Measurements from ENCODE around the gene ADAMTS9. TPM values are rescaled to one million over a fixed set of nuclear protein-coding genes. Genes with fewer than 3 reads are reported as not detected.

Gene ADAMTS9
- polyA plus RNA-seq, 1 donor = 15.4 TPM

GRCh38 chr3:64604313-64604712 is 83.5 kb downstream of the ADAMTS9 start:
- peaks cover 4% of the 10 kb centered on the region for H3K36me3 ChIP-seq (ENCODE audit: control insufficient read depth, insufficient read depth, low read length)
- H3K9me3 ChIP-seq (ENCODE audit: control insufficient read depth, low read depth, low read length) = no peaks in the 10 kb centered on the region
- no peak for DNase-seq
- no peak overlapping the region for H3K4me3 ChIP-seq (ENCODE audit: low read length)
- H3K27me3 ChIP-seq (ENCODE audit: control insufficient read depth, insufficient read depth, low read length) = no peaks in the 10 kb centered on the region
- no peak overlapping the region for H3K27ac ChIP-seq (ENCODE audit: low read length)
- WGBS (ENCODE audit: insufficient coverage, low lambda C conversion rate) = 78% methylated on average over 1 of the region's 3 CpGs
- no peaks in the 10 kb centered on the region for H3K4me1 ChIP-seq (ENCODE audit: control insufficient read depth, insufficient read depth, low read length)

DNA sequence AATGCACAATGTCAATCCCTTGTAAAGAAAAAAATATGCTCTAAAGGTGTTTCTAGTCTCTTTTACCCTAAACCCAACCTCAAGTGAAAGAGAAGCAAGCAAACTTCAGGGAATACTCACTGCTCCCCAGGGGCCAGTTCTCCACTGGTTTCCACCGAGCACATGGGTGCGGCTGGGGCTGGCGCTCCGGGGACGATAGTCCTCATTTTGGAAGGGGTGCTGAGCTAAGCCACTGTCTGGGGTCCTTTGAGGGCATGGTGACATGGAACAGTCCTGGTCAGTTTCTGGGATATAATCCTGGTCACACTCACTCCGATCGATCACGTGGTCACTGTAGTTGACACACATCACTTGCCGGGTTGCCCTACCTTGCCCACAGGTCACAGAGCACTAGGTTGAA is 86.0 kb downstream of the ADAMTS9 start:
- no peak for DNase-seq

DNA sequence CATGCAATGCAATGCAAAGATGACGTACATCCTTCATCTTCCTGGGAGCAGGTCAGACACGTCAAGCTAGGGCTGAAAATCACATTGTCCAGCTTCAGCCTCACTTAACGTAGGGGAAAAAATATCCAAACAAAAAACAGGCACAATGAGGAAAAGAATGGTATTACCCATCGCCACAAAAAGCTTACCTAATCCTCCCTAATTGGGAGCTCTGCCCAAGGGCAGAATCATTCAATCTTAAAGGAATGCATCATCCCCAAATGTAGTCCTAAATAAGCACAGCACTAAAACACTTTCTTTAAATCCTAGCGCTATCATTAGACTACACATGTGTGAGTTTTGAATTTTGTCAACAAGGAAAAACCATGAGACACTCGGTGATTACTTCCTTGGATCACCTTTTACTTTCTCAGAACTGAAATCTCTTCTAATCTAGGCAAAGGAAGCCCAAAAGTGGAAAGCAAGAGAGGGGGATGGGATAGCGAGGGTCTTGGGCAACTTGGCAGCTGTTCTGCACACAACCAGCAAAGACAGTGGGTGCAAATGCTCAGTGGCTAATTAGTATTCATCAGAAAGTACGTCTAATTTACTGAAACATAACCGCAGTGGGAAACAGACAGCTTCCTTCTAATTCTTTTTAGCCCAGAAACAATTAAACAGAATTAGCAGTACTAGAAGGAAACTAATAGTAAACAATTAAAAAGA is 87.4 kb downstream of the ADAMTS9 start:
- H3K27ac ChIP-seq (ENCODE audit: low read length) = no peak overlapping the region
- H3K27me3 ChIP-seq (ENCODE audit: control insufficient read depth, insufficient read depth, low read length) = no peaks in the 10 kb centered on the region
- H3K4me3 ChIP-seq (ENCODE audit: low read length) = no peak overlapping the region
- no peaks in the 10 kb centered on the region for H3K4me1 ChIP-seq (ENCODE audit: control insufficient read depth, insufficient read depth, low read length)
- DNase-seq = no peak
- 80% methylated on average over 3 of the region's 9 CpGs for WGBS (ENCODE audit: insufficient coverage, low lambda C conversion rate)
- H3K36me3 ChIP-seq (ENCODE audit: control insufficient read depth, insufficient read depth, low read length) = peaks cover 4% of the 10 kb centered on the region
- no peaks in the 10 kb centered on the region for H3K9me3 ChIP-seq (ENCODE audit: control insufficient read depth, low read depth, low read length)

More for the DNA sequence above, 86.0 kb downstream of the ADAMTS9 start:
- H3K27me3 ChIP-seq (ENCODE audit: control insufficient read depth, insufficient read depth, low read length) = no peaks in the 10 kb centered on the region
- H3K4me3 ChIP-seq (ENCODE audit: low read length) = no peak overlapping the region
- WGBS (ENCODE audit: insufficient coverage, low lambda C conversion rate) = 89% methylated on average over 4 of the region's 9 CpGs
- H3K36me3 ChIP-seq (ENCODE audit: control insufficient read depth, insufficient read depth, low read length) = peaks cover 4% of the 10 kb centered on the region
- no peaks in the 10 kb centered on the region for H3K9me3 ChIP-seq (ENCODE audit: control insufficient read depth, low read depth, low read length)
- no peaks in the 10 kb centered on the region for H3K4me1 ChIP-seq (ENCODE audit: control insufficient read depth, insufficient read depth, low read length)
- H3K27ac ChIP-seq (ENCODE audit: low read length) = no peak overlapping the region

DNA sequence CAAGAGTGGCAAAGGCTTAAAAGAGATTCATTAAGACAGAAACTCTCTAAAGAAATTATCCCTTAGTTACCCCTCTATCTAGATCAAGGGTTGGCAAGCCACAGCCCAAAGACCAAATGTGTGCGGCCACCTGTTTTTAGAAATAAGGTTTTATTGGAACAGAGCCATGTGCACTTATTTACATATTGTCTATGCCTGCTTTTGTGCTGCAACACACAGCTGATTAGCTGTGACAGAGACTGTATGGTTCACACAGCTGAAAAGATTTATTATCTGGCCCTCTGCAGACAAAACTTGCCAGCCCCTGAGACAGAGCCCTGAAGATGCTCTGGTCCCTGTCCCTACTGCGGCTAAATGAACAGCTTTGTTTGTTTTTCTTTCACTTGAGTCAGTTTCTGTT is 88.1 kb downstream of the ADAMTS9 start:
- Histone ChIP-seq H3K36me3 (ENCODE audit: control insufficient read depth, insufficient read depth, low read length) (peaks cover 4% of the 10 kb centered on the region), H3K4me3 (ENCODE audit: low read length) (no peak overlapping the region), H3K9me3 (ENCODE audit: control insufficient read depth, low read depth, low read length) (no peaks in the 10 kb centered on the region), H3K27me3 (ENCODE audit: control insufficient read depth, insufficient read depth, low read length) (no peaks in the 10 kb centered on the region), H3K4me1 (ENCODE audit: control insufficient read depth, insufficient read depth, low read length) (no peaks in the 10 kb centered on the region), H3K27ac (ENCODE audit: low read length) (no peak overlapping the region)
- WGBS (ENCODE audit: insufficient coverage, low lambda C conversion rate) = 80% methylated on average over 1 of the region's 2 CpGs
- no peak for DNase-seq

GRCh38 chr3:64595253-64595694 is 92.5 kb downstream of the ADAMTS9 start:
- WGBS (ENCODE audit: insufficient coverage, low lambda C conversion rate) = no CpG with 5 or more reads among the region's 5 CpGs
- Histone ChIP-seq H3K36me3 (ENCODE audit: control insufficient read depth, insufficient read depth, low read length) (no peaks in the 10 kb centered on the region), H3K9me3 (ENCODE audit: control insufficient read depth, low read depth, low read length) (no peaks in the 10 kb centered on the region), H3K27ac (ENCODE audit: low read length) (no peak overlapping the region), H3K27me3 (ENCODE audit: control insufficient read depth, insufficient read depth, low read length) (no peaks in the 10 kb centered on the region), H3K4me3 (ENCODE audit: low read length) (no peak overlapping the region), H3K4me1 (ENCODE audit: control insufficient read depth, insufficient read depth, low read length) (no peaks in the 10 kb centered on the region)
- no peak for DNase-seq

DNA sequence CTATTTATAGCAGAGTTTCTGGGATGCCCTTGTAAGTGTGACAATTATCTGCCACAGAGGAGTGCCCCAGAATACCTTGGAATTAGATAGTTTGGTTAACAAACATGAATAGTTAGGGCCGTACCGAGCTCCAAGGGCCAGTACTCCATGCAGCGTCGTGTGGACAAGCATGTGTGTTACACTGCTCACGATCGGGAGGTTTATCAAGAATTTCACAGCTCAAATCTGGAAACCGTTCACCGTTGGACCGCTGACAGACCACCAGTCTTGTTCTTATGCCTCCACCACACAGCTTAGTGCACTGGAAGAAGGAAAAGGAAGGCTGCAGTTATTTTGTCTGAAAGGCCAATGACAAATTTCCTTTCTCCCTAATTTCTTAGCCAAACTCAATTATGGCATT is 93.7 kb downstream of the ADAMTS9 start:
- H3K4me1 ChIP-seq (ENCODE audit: control insufficient read depth, insufficient read depth, low read length) = no peaks in the 10 kb centered on the region
- WGBS (ENCODE audit: insufficient coverage, low lambda C conversion rate) = no CpG with 5 or more reads among the region's 9 CpGs

GRCh38 chr3:64593350-64593749 is 94.5 kb downstream of the ADAMTS9 start:
- Histone ChIP-seq H3K27ac (ENCODE audit: low read length) (no peak overlapping the region), H3K4me1 (ENCODE audit: control insufficient read depth, insufficient read depth, low read length) (no peaks in the 10 kb centered on the region), H3K9me3 (ENCODE audit: control insufficient read depth, low read depth, low read length) (no peaks in the 10 kb centered on the region), H3K27me3 (ENCODE audit: control insufficient read depth, insufficient read depth, low read length) (no peaks in the 10 kb centered on the region), H3K4me3 (ENCODE audit: low read length) (no peak overlapping the region), H3K36me3 (ENCODE audit: control insufficient read depth, insufficient read depth, low read length) (no peaks in the 10 kb centered on the region)
- no peak for DNase-seq
- no CpG with 5 or more reads among the region's 3 CpGs for WGBS (ENCODE audit: insufficient coverage, low lambda C conversion rate)

More for the DNA sequence above, 93.7 kb downstream of the ADAMTS9 start:
- H3K4me3 ChIP-seq (ENCODE audit: low read length) = no peak overlapping the region
- H3K27ac ChIP-seq (ENCODE audit: low read length) = no peak overlapping the region
- DNase-seq = no peak
- no peaks in the 10 kb centered on the region for H3K9me3 ChIP-seq (ENCODE audit: control insufficient read depth, low read depth, low read length)
- H3K36me3 ChIP-seq (ENCODE audit: control insufficient read depth, insufficient read depth, low read length) = no peaks in the 10 kb centered on the region
- no peaks in the 10 kb centered on the region for H3K27me3 ChIP-seq (ENCODE audit: control insufficient read depth, insufficient read depth, low read length)

DNA sequence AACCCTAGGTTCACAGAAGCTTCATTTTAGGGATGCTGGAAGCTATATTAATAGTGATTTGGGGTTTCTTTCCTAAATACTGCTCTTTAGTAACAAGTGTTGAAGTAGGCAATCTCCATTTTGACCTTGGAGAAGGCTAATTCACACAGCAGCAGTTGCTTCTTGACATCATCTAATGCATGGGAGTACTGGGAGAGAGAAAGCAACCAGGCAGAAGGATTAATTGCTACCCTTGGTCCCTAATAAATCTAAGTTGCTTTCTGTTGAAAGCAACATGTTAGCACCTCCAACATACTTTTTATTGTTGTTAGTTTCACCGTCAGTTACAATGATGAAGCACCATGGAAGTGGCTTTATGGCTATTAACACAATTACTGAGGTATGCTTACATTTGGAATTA is 96.2 kb downstream of the ADAMTS9 start:
- H3K4me3 ChIP-seq (ENCODE audit: low read length) = no peak overlapping the region
- H3K9me3 ChIP-seq (ENCODE audit: control insufficient read depth, low read depth, low read length) = no peaks in the 10 kb centered on the region
- H3K4me1 ChIP-seq (ENCODE audit: control insufficient read depth, insufficient read depth, low read length) = no peaks in the 10 kb centered on the region
- no peaks in the 10 kb centered on the region for H3K36me3 ChIP-seq (ENCODE audit: control insufficient read depth, insufficient read depth, low read length)
- no peak for DNase-seq
- 100% methylated on average over 1 of the region's 1 CpG for WGBS (ENCODE audit: insufficient coverage, low lambda C conversion rate)
- no peaks in the 10 kb centered on the region for H3K27me3 ChIP-seq (ENCODE audit: control insufficient read depth, insufficient read depth, low read length)
- H3K27ac ChIP-seq (ENCODE audit: low read length) = no peak overlapping the region

GRCh38 chr3:64588380-64588779 is 99.4 kb downstream of the ADAMTS9 start:
- Histone ChIP-seq H3K4me1 (ENCODE audit: control insufficient read depth, insufficient read depth, low read length) (no peaks in the 10 kb centered on the region), H3K27ac (ENCODE audit: low read length) (no peak overlapping the region), H3K9me3 (ENCODE audit: control insufficient read depth, low read depth, low read length) (no peaks in the 10 kb centered on the region), H3K36me3 (ENCODE audit: control insufficient read depth, insufficient read depth, low read length) (no peaks in the 10 kb centered on the region), H3K27me3 (ENCODE audit: control insufficient read depth, insufficient read depth, low read length) (no peaks in the 10 kb centered on the region), H3K4me3 (ENCODE audit: low read length) (no peak overlapping the region)
- no peak for DNase-seq
- no CpG with 5 or more reads among the region's 1 CpG for WGBS (ENCODE audit: insufficient coverage, low lambda C conversion rate)

DNA sequence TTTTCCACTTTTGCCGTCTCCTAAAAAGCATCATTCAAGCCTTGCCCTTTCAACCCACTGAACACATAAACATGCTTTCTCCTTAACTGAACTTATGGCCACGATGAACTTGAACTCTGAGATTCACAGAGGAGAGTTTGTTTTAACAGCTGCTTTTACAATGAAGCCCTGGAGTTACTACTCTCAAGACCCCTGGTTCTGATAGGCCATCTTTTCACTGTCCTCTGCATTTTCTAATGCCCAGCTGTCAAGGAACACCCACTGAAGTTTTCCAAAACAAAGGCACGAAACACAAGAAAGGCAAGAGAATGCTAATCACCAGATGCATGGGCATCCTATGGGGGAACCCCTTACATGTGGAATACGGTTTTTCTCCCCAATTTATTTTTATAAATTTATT is 100.8 kb downstream of the ADAMTS9 start:
- DNase-seq = no peak
- no peaks in the 10 kb centered on the region for H3K4me1 ChIP-seq (ENCODE audit: control insufficient read depth, insufficient read depth, low read length)
- no peaks in the 10 kb centered on the region for H3K9me3 ChIP-seq (ENCODE audit: control insufficient read depth, low read depth, low read length)
- 86% methylated on average over 2 of the region's 4 CpGs for WGBS (ENCODE audit: insufficient coverage, low lambda C conversion rate)
- no peak overlapping the region for H3K27ac ChIP-seq (ENCODE audit: low read length)
- no peaks in the 10 kb centered on the region for H3K27me3 ChIP-seq (ENCODE audit: control insufficient read depth, insufficient read depth, low read length)
- no peak overlapping the region for H3K4me3 ChIP-seq (ENCODE audit: low read length)
- H3K36me3 ChIP-seq (ENCODE audit: control insufficient read depth, insufficient read depth, low read length) = no peaks in the 10 kb centered on the region

- DNase-seq = no peak
- no peaks in the 10 kb centered on the region for H3K9me3 ChIP-seq (ENCODE audit: control insufficient read depth, low read depth, low read length)
- no peak overlapping the region for H3K27ac ChIP-seq (ENCODE audit: low read length)
- H3K4me3 ChIP-seq (ENCODE audit: low read length) = no peak overlapping the region
- no peaks in the 10 kb centered on the region for H3K36me3 ChIP-seq (ENCODE audit: control insufficient read depth, insufficient read depth, low read length)
- no peaks in the 10 kb centered on the region for H3K27me3 ChIP-seq (ENCODE audit: control insufficient read depth, insufficient read depth, low read length)
- WGBS (ENCODE audit: insufficient coverage, low lambda C conversion rate) = 100% methylated on average over 1 of the region's 1 CpG
- no peaks in the 10 kb centered on the region for H3K4me1 ChIP-seq (ENCODE audit: control insufficient read depth, insufficient read depth, low read length)
Observed at GRCh38 chr3:64584179-64584578, 103.6 kb downstream of the ADAMTS9 start.
